ENCODE results near the gene GOLM1. TPM values are rescaled to one million over a fixed set of nuclear protein-coding genes. Genes with fewer than 3 reads are reported as not detected.

Gene GOLM1
- total and polyA plus RNA-seq, 10 donors, result 4.8 to 76.3 (median 48.9) TPM

DNA sequence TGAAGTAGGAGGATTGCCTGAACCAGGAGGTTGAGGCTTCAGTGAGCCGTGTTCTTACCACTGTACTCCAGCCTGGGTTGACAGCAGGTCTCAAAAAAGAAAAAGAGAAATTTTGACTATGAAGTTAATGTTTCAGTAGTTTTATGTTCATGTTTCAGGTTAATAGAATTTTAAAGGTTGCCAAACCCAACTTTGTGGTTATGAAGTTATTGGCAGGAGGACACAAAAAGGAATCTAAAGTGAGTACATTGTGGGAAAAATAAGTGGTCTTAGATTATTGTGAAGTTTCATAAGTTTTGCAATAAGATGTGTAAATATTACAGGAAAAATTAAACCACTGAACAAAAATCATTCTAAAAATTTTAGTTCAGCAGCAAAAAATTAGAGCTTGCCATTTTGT, 78.6 kb downstream of the GOLM1 start:
- Histone ChIP-seq H3K4me3 (no peak overlapping the region), H3K27ac (no peak overlapping the region), H3K27me3 (replicated peaks in 1 of 7) (no peaks in the 10 kb centered on the region), H3K9me3 (no peaks in the 10 kb centered on the region), H3K36me3 (peaks cover 0 to 98% (median 63%) of the 10 kb centered on the region in 6 donors), H3K4me1 (no peaks in the 10 kb centered on the region)
- TF ChIP-seq, protein P1, sequence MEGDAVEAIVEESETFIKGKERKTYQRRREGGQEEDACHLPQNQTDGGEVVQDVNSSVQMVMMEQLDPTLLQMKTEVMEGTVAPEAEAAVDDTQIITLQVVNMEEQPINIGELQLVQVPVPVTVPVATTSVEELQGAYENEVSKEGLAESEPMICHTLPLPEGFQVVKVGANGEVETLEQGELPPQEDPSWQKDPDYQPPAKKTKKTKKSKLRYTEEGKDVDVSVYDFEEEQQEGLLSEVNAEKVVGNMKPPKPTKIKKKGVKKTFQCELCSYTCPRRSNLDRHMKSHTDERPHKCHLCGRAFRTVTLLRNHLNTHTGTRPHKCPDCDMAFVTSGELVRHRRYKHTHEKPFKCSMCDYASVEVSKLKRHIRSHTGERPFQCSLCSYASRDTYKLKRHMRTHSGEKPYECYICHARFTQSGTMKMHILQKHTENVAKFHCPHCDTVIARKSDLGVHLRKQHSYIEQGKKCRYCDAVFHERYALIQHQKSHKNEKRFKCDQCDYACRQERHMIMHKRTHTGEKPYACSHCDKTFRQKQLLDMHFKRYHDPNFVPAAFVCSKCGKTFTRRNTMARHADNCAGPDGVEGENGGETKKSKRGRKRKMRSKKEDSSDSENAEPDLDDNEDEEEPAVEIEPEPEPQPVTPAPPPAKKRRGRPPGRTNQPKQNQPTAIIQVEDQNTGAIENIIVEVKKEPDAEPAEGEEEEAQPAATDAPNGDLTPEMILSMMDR (IDR thresholded peaks at IDR 0.05 in 8 of 11, conservative IDR thresholded peaks at IDR 0.05 in 3 of 11), result no peak
- TF ChIP-seq POLR2AphosphoS5 (IDR thresholded peaks at IDR 0.05) (no peak), POLR2A (IDR thresholded peaks at IDR 0.05) (no peak)
- 100% methylated on average over 1 of the region's 1 CpG for WGBS, 5 donors
- intact Hi-C loops (cut with DNase I; ENCODE audit: low total_unique reads), result no loop called here
- no peak for DNase-seq

DNA sequence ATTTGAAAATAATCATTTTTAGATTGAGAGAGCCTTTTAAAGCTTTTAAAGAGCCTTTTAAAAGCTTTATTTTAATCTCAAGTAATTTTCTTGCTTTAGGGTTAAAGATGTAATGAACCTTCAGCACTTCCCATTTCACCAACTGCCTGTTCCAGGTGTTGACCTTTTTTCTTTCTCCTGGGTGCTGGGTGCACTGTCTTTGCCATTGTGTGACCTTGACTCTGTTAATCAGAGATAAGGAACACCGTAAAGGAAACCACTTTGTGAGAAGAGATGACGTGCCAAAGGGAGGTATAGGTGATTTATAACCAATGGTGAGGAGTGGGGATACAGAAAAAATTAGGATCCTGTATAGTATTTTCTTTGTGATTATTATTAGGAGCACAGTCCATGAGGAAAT, 90.2 kb downstream of the GOLM1 start:
- no peak for TF ChIP-seq POLR2A (IDR thresholded peaks at IDR 0.05)
- no peak for TF ChIP-seq POLR2AphosphoS5 (IDR thresholded peaks at IDR 0.05)
- Histone ChIP-seq H3K27me3 (replicated peaks in 1 of 7) (no peaks in the 10 kb centered on the region), H3K9me3 (peaks cover 0 to 20% (median 16%) of the 10 kb centered on the region in 8 donors), H3K4me3 (no peak overlapping the region), H3K4me1 (no peaks in the 10 kb centered on the region), H3K27ac (no peak overlapping the region), H3K36me3 (peaks cover 0 to 98% (median 67%) of the 10 kb centered on the region in 6 donors)
- intact Hi-C loops (cut with DNase I; ENCODE audit: low total_unique reads), result no loop called here
- no peak for DNase-seq
- 65 to 79% (median 67%) methylated on average over 2 of the region's 2 CpGs for WGBS, 5 donors

DNA sequence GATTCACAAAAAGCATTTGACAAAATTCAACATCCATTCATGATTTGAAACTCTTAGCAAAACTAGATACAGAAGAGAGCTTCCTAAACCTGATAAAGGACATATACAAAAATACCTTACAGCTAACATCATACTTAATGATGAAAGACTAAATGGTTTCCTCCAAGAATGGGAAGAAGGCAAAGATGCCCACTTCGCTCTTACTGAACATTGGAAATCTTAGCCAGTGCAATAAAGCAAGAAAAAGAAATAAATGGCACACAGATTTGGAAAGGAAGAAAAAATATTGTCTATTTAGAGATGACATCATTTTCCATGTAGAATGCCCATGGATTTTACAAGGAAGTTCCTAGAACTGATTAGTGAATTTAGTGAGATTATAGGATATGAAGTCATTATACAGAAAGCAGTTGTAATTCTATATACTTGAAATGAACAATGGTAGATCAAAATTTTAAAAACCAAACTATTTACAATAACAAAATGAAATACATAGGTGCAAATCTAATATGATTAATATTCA, 94.0 kb downstream of the GOLM1 start:
- peaks cover 0 to 22% (median 16%) of the 10 kb centered on the region in 8 donors for H3K9me3 ChIP-seq
- no peak overlapping the region for H3K27ac ChIP-seq
- H3K4me1 ChIP-seq, result no peaks in the 10 kb centered on the region
- DNase-seq, result no peak
- no peak for TF ChIP-seq POLR2AphosphoS5 (IDR thresholded peaks at IDR 0.05)
- intact Hi-C loops (cut with DNase I; ENCODE audit: low total_unique reads), result no loop called here
- peaks cover 0 to 96% (median 59%) of the 10 kb centered on the region in 6 donors for H3K36me3 ChIP-seq
- WGBS, 5 donors, result 94 to 100% (median 97%) methylated on average over 1 of the region's 1 CpG
- H3K4me3 ChIP-seq, result no peak overlapping the region
- no peaks in the 10 kb centered on the region for H3K27me3 ChIP-seq (replicated peaks in 1 of 7)

DNA sequence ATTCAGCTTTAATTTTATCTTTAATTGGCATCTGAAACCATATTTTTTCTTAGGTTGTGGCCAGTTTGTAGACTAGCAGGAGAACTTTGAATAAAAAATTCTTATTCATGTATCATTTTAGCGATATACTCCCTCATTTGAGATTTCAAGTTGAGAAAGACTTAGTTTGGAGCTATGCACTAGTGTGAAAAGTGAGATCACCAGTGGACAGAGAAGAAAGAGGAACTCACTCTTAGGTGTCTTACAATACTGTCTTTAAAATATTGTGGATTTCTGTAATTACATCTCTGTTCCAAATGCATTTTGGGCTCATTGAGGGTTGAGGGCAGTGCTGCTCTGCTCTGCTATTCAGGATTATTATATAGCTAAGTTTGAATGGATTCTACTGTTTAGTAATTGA, 103.8 kb downstream of the GOLM1 start:
- Histone ChIP-seq H3K9me3 (no peaks in the 10 kb centered on the region), H3K4me1 (no peaks in the 10 kb centered on the region), H3K36me3 (peaks cover 2 to 75% (median 20%) of the 10 kb centered on the region in 6 donors), H3K4me3 (no peak overlapping the region), H3K27me3 (replicated peaks in 1 of 7) (no peaks in the 10 kb centered on the region), H3K27ac (no peak overlapping the region)
- intact Hi-C loops (cut with DNase I; ENCODE audit: low total_unique reads), result no loop called here
- 91 to 100% (median 96%) methylated on average over 1 of the region's 1 CpG for WGBS, 5 donors
- TF ChIP-seq, protein P1 (IDR thresholded peaks at IDR 0.05 in 8 of 11, conservative IDR thresholded peaks at IDR 0.05 in 3 of 11), result no peak
- TF ChIP-seq POLR2A (IDR thresholded peaks at IDR 0.05), result no peak
- no peak for TF ChIP-seq POLR2AphosphoS5 (IDR thresholded peaks at IDR 0.05)
- DNase-seq, result no peak

DNA sequence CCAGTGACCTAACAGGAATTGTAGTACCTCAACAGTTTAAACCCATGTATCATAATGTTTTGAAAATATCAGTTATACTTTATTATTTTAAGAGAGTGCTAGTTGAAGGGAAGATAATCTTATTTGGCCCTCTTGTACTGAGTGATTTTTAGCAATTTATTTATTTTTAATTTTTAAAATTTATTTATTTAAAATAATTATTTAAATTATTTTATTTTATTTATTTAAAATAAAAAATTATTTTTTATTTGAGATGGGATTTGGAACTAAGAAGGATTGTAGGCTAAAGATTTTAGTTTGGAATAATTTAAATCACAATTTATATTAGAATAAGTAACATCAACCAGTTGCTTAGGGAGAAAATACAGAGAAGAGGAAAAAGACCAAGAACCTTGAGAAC, 104.3 kb downstream of the GOLM1 start:
- H3K36me3 ChIP-seq, result peaks cover 2 to 75% (median 20%) of the 10 kb centered on the region in 6 donors
- H3K27me3 ChIP-seq (replicated peaks in 1 of 7), result no peaks in the 10 kb centered on the region
- H3K4me3 ChIP-seq, result no peak overlapping the region
- no peak for DNase-seq
- no peak overlapping the region for H3K27ac ChIP-seq
- H3K4me1 ChIP-seq, result no peaks in the 10 kb centered on the region
- TF ChIP-seq POLR2AphosphoS5 (IDR thresholded peaks at IDR 0.05), result no peak
- intact Hi-C loops (cut with DNase I; ENCODE audit: low total_unique reads), result no loop called here
- no peaks in the 10 kb centered on the region for H3K9me3 ChIP-seq

DNA sequence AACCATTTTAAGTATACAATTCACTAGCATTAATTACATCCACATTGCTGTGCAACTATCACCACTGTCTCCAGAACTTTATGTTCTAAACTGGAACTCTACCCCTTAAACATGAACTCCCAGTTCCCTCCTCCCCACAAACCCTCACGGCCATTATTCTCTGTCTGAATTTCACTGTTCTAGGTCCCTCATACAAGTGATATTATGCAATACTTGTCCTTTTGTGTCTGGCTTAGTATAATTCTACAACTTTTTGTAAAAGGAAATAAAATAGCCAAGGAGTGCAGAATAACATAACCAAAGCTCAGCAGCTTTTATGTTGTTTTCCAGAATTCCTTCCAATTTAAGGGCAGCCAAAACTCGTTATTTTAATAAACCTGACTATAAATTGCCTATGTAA, 105.2 kb downstream of the GOLM1 start:
- no peaks in the 10 kb centered on the region for H3K4me1 ChIP-seq
- H3K4me3 ChIP-seq, result no peak overlapping the region
- no peaks in the 10 kb centered on the region for H3K9me3 ChIP-seq
- 86 to 94% (median 91%) methylated on average over 2 of the region's 2 CpGs for WGBS, 5 donors
- peaks cover 2 to 75% (median 20%) of the 10 kb centered on the region in 6 donors for H3K36me3 ChIP-seq
- TF ChIP-seq POLR2AphosphoS5 (IDR thresholded peaks at IDR 0.05) (no peak), POLR2A (IDR thresholded peaks at IDR 0.05) (no peak)
- TF ChIP-seq, protein P1 (IDR thresholded peaks at IDR 0.05 in 8 of 11, conservative IDR thresholded peaks at IDR 0.05 in 3 of 11), result no peak
- no peak for DNase-seq
- intact Hi-C loops (cut with DNase I; ENCODE audit: low total_unique reads), result no loop called here
- H3K27ac ChIP-seq, result no peak overlapping the region
- H3K27me3 ChIP-seq (replicated peaks in 1 of 7), result no peaks in the 10 kb centered on the region

Data from spleen (tissue), 11 donors.